K562 (cell line): ENCODE results near the gene LRRC57. TPM values are rescaled to one million over a fixed set of nuclear protein-coding genes. Genes with fewer than 3 reads are reported as not detected.

Experiments used
- ATAC-seq: fragments of 200-7000 bp; cut with Tn5 transposase; 3 replicates; pipeline ENCODE4 v1.9.1; 2020; ENCODE audit warnings: moderate library complexity
- BruUV-seq: library from RNA; stranded (reverse); fragments of 400-500 nt; replicated peaks from 2 replicates; lab custom pipeline; 2021; lab: Mats Ljungman, UMichigan
- CTCF ChIA-PET: fragments of 300-600 bp; formaldehyde crosslinking; extraction: SDS; loops from one replicate; lab custom pipeline; 2021; ENCODE audit warnings: low intra/inter-chr PET ratio; lab: Yijun Ruan, JAX
- POLR2A ChIA-PET: fragments of 300-600, 350-650 bp; sonication (Branson Sonifier 250); formaldehyde crosslinking; extraction: SDS; loops from one replicate; lab custom pipeline; 2021; ENCODE audit warnings: antibody characterized with exemption, inconsistent platforms; lab: Yijun Ruan, JAX
- DNase-seq, 4 experiments: peaks; one replicate each; pipeline versions ENCODE4 v3.0.0 to v3.0.0-alpha.2; 2011 to 2018; ENCODE audit warnings: low spot score in 3 of 4, mixed read lengths in 3 of 4; ENCODE audit errors: extremely low read depth in 1 of 4
- FAIRE-seq: peaks from 2 replicates; lab custom pipeline; 2011; peaks lifted over from hg19 to GRCh38; lab: Jason Lieb, UNC
- H2AFZ ChIP-seq: 2 replicates; pipeline ENCODE4 v1.6.0; 2011; ENCODE audit warnings: low read depth, low read length, control low read depth, inconsistent platforms
- H3K27ac ChIP-seq: fragments of 200-600 bp; 3 replicates; pipeline ENCODE4 v1.8.0; 2011; ENCODE audit warnings: low read depth, mild to moderate bottlenecking, control low read depth, inconsistent platforms, low read length, moderate library complexity, mixed read lengths; ENCODE audit errors: extremely low read depth
- H3K27me3 ChIP-seq, 2 experiments: fragments of 300-600 bp in 1 of 2; 2 replicates in 1 of 2; 3 replicates in 1 of 2; pipeline versions ENCODE4 v1.6.0 to v1.8.0; 2011; ENCODE audit warnings: inconsistent platforms in 2 of 2, low read length in 2 of 2, mild to moderate bottlenecking in 1 of 2, mixed read lengths in 1 of 2, moderate library complexity in 1 of 2; ENCODE audit not compliant: control insufficient read depth in 2 of 2, insufficient read depth in 2 of 2
- H3K36me3 ChIP-seq: fragments of 300-600 bp; 3 replicates; pipeline ENCODE4 v1.8.0; 2011; ENCODE audit warnings: mild to moderate bottlenecking, low read length, inconsistent platforms; ENCODE audit not compliant: control insufficient read depth, insufficient read depth
- H3K4me1 ChIP-seq, 2 experiments: fragments of 200-600 bp in 1 of 2; replicated peaks in 1 of 2; 2 replicates in 1 of 2; 3 replicates in 1 of 2; pipeline versions ENCODE4 v1.5.1 to v1.8.0; 2011; ENCODE audit warnings: inconsistent platforms in 2 of 2, low read length in 2 of 2, mild to moderate bottlenecking in 1 of 2, mixed read lengths in 1 of 2, moderate library complexity in 1 of 2; ENCODE audit not compliant: control insufficient read depth in 2 of 2, insufficient read depth in 2 of 2
- H3K4me2 ChIP-seq: 2 replicates; pipeline ENCODE4 v1.6.1; 2011; ENCODE audit warnings: low read length, control low read depth, inconsistent platforms, mixed read lengths; ENCODE audit not compliant: insufficient read depth
- H3K4me3 ChIP-seq: fragments of 200-600 bp; sonication (generic), shearing (Covaris generic); 2 replicates; pipeline ENCODE4 v1.5.1; 2016; ENCODE audit warnings: control low read depth, inconsistent platforms
- H3K79me2 ChIP-seq: fragments of 200-600 bp; 3 replicates; pipeline ENCODE4 v1.8.0; 2011; ENCODE audit warnings: low read length, inconsistent platforms; ENCODE audit not compliant: control insufficient read depth, insufficient read depth
- H3K9ac ChIP-seq, 2 experiments: 2 replicates each; pipeline versions ENCODE4 v1.6.0 to v1.6.1; 2011; ENCODE audit warnings: low read depth in 2 of 2, low read length in 2 of 2, control low read depth in 1 of 2, inconsistent platforms in 1 of 2, mild to moderate bottlenecking in 1 of 2, mixed read lengths in 1 of 2; ENCODE audit not compliant: insufficient read depth in 1 of 2
- H3K9me1 ChIP-seq: one replicate; pipeline ENCODE4 v1.6.0; 2011; ENCODE audit warnings: inconsistent platforms, mild to moderate bottlenecking, low read length, moderate library complexity; ENCODE audit not compliant: control insufficient read depth, insufficient read depth
- H3K9me3 ChIP-seq: replicated peaks from 2 replicates; pipeline ENCODE4 v1.5.1; 2011; ENCODE audit warnings: low read depth, low read length, inconsistent platforms; ENCODE audit not compliant: control insufficient read depth, insufficient read depth
- H4K20me1 ChIP-seq: replicated peaks from 2 replicates; pipeline ENCODE4 v1.6.1; 2011; ENCODE audit warnings: low read length, inconsistent platforms, mixed read lengths; ENCODE audit not compliant: control insufficient read depth, insufficient read depth
- CBX3 ChIP-seq, 2 experiments: IDR thresholded peaks; 1 replicate in 1 of 2; 2 replicates in 1 of 2; pipeline ENCODE4 v1.6.1; 2012; ENCODE audit warnings: inconsistent platforms in 2 of 2, low read length in 2 of 2, borderline replicate concordance in 1 of 2, control low read depth in 1 of 2
- E2F3 ChIP-seq: fragments of 250-450 bp; sonication (Bioruptor Pico); IDR thresholded peaks from 2 replicates; pipeline ENCODE4 v1.4.0; 2020; ENCODE audit warnings: mild to moderate bottlenecking
- GABPB2 ChIP-seq: fragments of 250-450 bp; sonication (Bioruptor Pico); conservative IDR thresholded peaks from 2 replicates; pipeline ENCODE4 v1.5.1; 2021; ENCODE audit warnings: mild to moderate bottlenecking
- HEY1 ChIP-seq: fragments of 250-450 bp; sonication (Bioruptor Pico); IDR thresholded peaks from 2 replicates; pipeline ENCODE4 v1.5.0; 2020; ENCODE audit warnings: mild to moderate bottlenecking, moderate library complexity, borderline replicate concordance
- MLLT1 ChIP-seq, 2 experiments: fragments of 450-650 bp; IDR thresholded peaks; 2 replicates each; pipeline ENCODE4 v1.6.1; 2016
- POU5F1 ChIP-seq: fragments of 150-350 bp; IDR thresholded peaks from 2 replicates; pipeline ENCODE4 v1.6.1; 2014; ENCODE audit warnings: borderline replicate concordance, low read length, low read depth, mild to moderate bottlenecking; ENCODE audit not compliant: partially characterized antibody
- RNF219 ChIP-seq: fragments of 250-450 bp; sonication (Bioruptor Pico); IDR thresholded peaks from 2 replicates; pipeline ENCODE4 v1.5.0; 2022; ENCODE audit warnings: mild to moderate bottlenecking
- SNRNP70 ChIP-seq: fragments of 200-400 bp; formaldehyde crosslinking; optimal IDR thresholded peaks from 2 replicates; pipeline ENCODE3; 2017; ENCODE audit warnings: low read depth, low read length
- ZBED1 ChIP-seq: IDR thresholded peaks from 2 replicates; pipeline ENCODE4 v1.6.1; 2014
- ZBTB33 ChIP-seq: sonication (generic); formaldehyde crosslinking; IDR thresholded peaks from 2 replicates; pipeline ENCODE4 v1.8.1; 2023; ENCODE audit warnings: mild to moderate bottlenecking, missing genetic modification reagents
- ZBTB34 ChIP-seq: fragments of 250-450 bp; sonication (Bioruptor Pico); IDR thresholded peaks from 2 replicates; pipeline ENCODE4 v1.8.0; 2021; ENCODE audit warnings: mild to moderate bottlenecking, moderate library complexity
- ZNF3 ChIP-seq: fragments of 250-450 bp; sonication (Bioruptor Pico); IDR thresholded peaks from 2 replicates; pipeline ENCODE4 v1.5.0; 2021; ENCODE audit warnings: mild to moderate bottlenecking, moderate library complexity
- ZNF586 ChIP-seq: fragments of 450-650 bp; formaldehyde crosslinking; conservative IDR thresholded peaks from 2 replicates; pipeline ENCODE4 v1.4.0; 2020; ENCODE audit warnings: mild to moderate bottlenecking, moderate library complexity
- ZNF589 ChIP-seq: fragments of 200-800 bp; sonication (Bioruptor generic); IDR thresholded peaks from 2 replicates; pipeline ENCODE4 v1.6.1; 2016; ENCODE audit warnings: low read depth, missing genetic modification characterization, missing compliant biosample characterization
- ZNF780A ChIP-seq: fragments of 250-450 bp; sonication (Bioruptor Pico); IDR thresholded peaks from 2 replicates; pipeline ENCODE4 v1.5.0; 2021; ENCODE audit warnings: mild to moderate bottlenecking
- WGBS: fragments of 100-300 bp; shearing (Covaris generic); methylation state at CpG from one replicate; pipeline ENCODE4 v1.1.6; 2016; ENCODE audit warnings: low coverage, mixed read lengths; ENCODE audit not compliant: insufficient coverage; ENCODE audit errors: missing lambda C conversion rate; 5-methylcytosine and 5-hydroxymethylcytosine counted together
- in situ Hi-C: fragments of 300-500 bp; cut with MboI; formaldehyde crosslinking; loops from 4 replicates; pipeline ENCODE4 v1.15.0; 2018; ENCODE audit warnings: inconsistent platforms, mixed read lengths
- intact Hi-C: fragments of 100-400 bp; cut with micrococcal nuclease; formaldehyde crosslinking; loops from 2 replicates; pipeline ENCODE4 v1.14.2; 2022
- polyA plus RNA-seq, 8 experiments: library from polyadenylated mRNA; depleted of rRNA in 4 of 8; stranded (reverse) in 5 of 8; unstranded in 3 of 8; fragments of >200 nt; fragmentation: Nextera tagmentation in 2 of 8; fragmentation: Illumina TruSeq in 1 of 8; extraction: Ambion mirVana in 2 of 8; extraction: Trizol in 1 of 8; gene quantifications; 2 replicates each; pipeline versions ENCODE4 v1.2.1 to v1.2.3, GENCODE V29; 2011 to 2014; ENCODE audit warnings: inconsistent platforms in 1 of 8, missing spikeins in 1 of 8
- total RNA-seq, 7 experiments: library from RNA; depleted of rRNA in 6 of 7; stranded (reverse); fragments of >200 nt in 6 of 7; fragmentation: Illumina TruSeq in 2 of 7; extraction: Trizol in 2 of 7; gene quantifications; 2 replicates each; pipeline versions ENCODE4 v1.2.1 to v1.2.3, GENCODE V29; 2011 to 2021; ENCODE audit warnings: low replicate concordance in 1 of 7

Gene LRRC57
- total and polyA plus RNA-seq, 9 of the 15 experiments (the other 6 are each of a cell fraction or from before 2014, with no cell fraction given) = 3.9 to 20.4 (median 14.8) TPM

- CTCF ChIA-PET = no interaction called here
- TF ChIP-seq ZNF586 (no peak), RNF219 (CRISPR knock-in tag) (no peak), ZNF780A (no peak), ZBTB33 (CRISPR knock-in tag) (no peak), HEY1 (CRISPR knock-in tag) (no peak), CBX3 (IDR thresholded peaks at IDR 0.05; ENCODE audit: borderline replicate concordance in 1 of 2, low read length in 2 of 2) (no peak), GABPB2 (CRISPR knock-in tag) (no peak), SNRNP70 (no peak), ZBED1 (no peak), E2F3 (CRISPR knock-in tag) (no peak), POU5F1 (no peak), ZNF589 (CRISPR knock-in tag) (no peak), ZNF3 (CRISPR knock-in tag) (no peak), ZBTB34 (CRISPR knock-in tag) (no peak), MLLT1 (IDR thresholded peaks at IDR 0.05) (peak in 1 of 2 experiments; percentile 95; a peak in 2 of 4 replicates)
Measured at GRCh38 chr15:42584031-42584765, 35.6 kb upstream of the LRRC57 start.

More at GRCh38 chr15:42584031-42584765, 35.6 kb upstream of the LRRC57 start:
- POLR2A ChIA-PET = interaction anchor here (0.7 to 5.6 kb wide), 6 partner anchors 7 to 105 kb away, joined by 3 to 35 read pairs (median 3); partner anchors contain the start of genes SNAP23 and STARD9
- Histone ChIP-seq H3K4me3 (no peak overlapping the region), H3K9me3 (no peaks in the 10 kb centered on the region), H3K79me2 (no peaks in the 10 kb centered on the region; the same call in 2 of the 3 replicates), H3K9ac (no peak overlapping the region), H3K4me2 (peak overlapping the region; percentile 53), H3K27me3 (no peaks in the 10 kb centered on the region), H3K4me1 (peaks cover 23 to 32% of the 10 kb centered on the region in 2 experiments), H4K20me1 (peaks cover 5% of the 10 kb centered on the region; the same call in 1 of the 2 replicates), H3K9me1 (no peaks in the 10 kb centered on the region), H3K27ac (peak overlapping the region; percentile 18; the same call in 1 of the 3 replicates), H2AFZ (no peak overlapping the region), H3K36me3 (no peaks in the 10 kb centered on the region)
- intact Hi-C loops (loop anchor here (10.0 kb wide), 1 partner anchor 79 kb away; no protein-coding TSS in a partner anchor), in situ Hi-C loops (no loop called here)
- DNase-seq (peak; percentile 63 to 88 (median 70)), FAIRE-seq (peak; percentile 88), ATAC-seq (peak; percentile 80)
- no TSS peak for BruUV-seq
- 9% methylated on average over 4 of the region's 4 CpGs for WGBS
